ENCODE measurements around the gene ZSCAN21.

ZSCAN21 gene

DNA sequence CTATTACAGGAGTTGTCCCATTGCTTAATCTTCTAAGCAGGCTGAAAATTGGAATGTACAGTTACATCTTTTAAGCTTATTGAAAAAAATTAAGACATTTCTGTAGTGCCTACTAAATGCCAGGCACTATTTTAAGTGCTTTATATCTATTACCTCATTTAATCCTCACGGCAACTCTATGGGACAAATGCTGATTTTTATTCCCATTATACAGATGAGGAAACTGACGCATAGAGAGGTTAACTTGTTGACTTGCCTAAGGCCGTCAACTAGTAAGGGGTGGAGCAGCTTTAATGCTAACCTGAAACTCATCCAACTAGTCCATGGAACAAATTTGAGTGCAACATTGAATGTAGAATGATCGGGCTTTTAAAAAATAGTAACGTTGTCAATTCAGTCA lies 31.7 kb upstream of the ZSCAN21 start:
- no peak for TF ChIP-seq CTCF (IDR thresholded peaks at IDR 0.05; ENCODE audit: insufficient read depth, low read depth, low read length, missing control alignments)

GRCh38 chr7:100019908-100020307 lies 29.7 kb upstream of the ZSCAN21 start:
- TF ChIP-seq CTCF (IDR thresholded peaks at IDR 0.05; ENCODE audit: insufficient read depth, low read depth, low read length, missing control alignments): no peak
- no peak for DNase-seq (ENCODE audit: low read depth)
- H3K4me3 ChIP-seq (ENCODE audit: low read length): no peak overlapping the region

More for the DNA sequence above, 31.7 kb upstream of the ZSCAN21 start:
- no peak for DNase-seq (ENCODE audit: low read depth)
- no peak overlapping the region for H3K4me3 ChIP-seq (ENCODE audit: low read length)

- H3K4me3 ChIP-seq (ENCODE audit: low read length): no peak overlapping the region
- no peak for DNase-seq (ENCODE audit: low read depth)
- TF ChIP-seq CTCF (IDR thresholded peaks at IDR 0.05; ENCODE audit: insufficient read depth, low read depth, low read length, missing control alignments): no peak
Measured at GRCh38 chr7:100021297-100021696, 28.3 kb upstream of the ZSCAN21 start.

- H3K4me3 ChIP-seq (ENCODE audit: low read length): no peak overlapping the region
- DNase-seq (ENCODE audit: low read depth): peak; percentile 88
- no peak for TF ChIP-seq CTCF (IDR thresholded peaks at IDR 0.05; ENCODE audit: insufficient read depth, low read depth, low read length, missing control alignments)
Measured at GRCh38 chr7:100022621-100023020, 27.0 kb upstream of the ZSCAN21 start.

GRCh38 chr7:100023526-100023925 lies 26.0 kb upstream of the ZSCAN21 start:
- DNase-seq (ENCODE audit: low read depth): no peak
- no peak for TF ChIP-seq CTCF (IDR thresholded peaks at IDR 0.05; ENCODE audit: insufficient read depth, low read depth, low read length, missing control alignments)
- no peak overlapping the region for H3K4me3 ChIP-seq (ENCODE audit: low read length)

GRCh38 chr7:100024020-100024619 lies 25.5 kb upstream of the ZSCAN21 start:
- H3K4me3 ChIP-seq (ENCODE audit: low read length): no peak overlapping the region
- TF ChIP-seq CTCF (IDR thresholded peaks at IDR 0.05; ENCODE audit: insufficient read depth, low read depth, low read length, missing control alignments): no peak
- no peak for DNase-seq (ENCODE audit: low read depth)

DNA sequence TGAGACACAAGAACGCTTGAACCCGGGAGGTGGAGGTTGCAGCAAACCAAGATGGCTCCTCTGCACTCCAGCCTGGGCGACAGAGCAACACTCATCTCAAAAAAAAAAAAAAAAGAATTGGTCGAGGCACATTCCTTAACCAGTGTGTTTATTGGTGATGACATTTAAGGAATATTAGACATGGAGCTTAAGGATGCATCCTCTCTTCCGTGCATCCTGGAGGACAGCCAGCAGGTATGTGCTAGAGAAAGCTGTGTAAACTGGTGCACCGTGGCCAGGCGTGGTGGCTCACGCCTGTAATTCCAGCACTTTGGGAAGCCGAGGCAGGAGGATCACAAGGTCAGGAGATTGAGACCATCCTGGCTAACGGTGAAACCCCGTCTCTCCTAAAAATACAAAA lies 22.4 kb upstream of the ZSCAN21 start:
- H3K4me3 ChIP-seq (ENCODE audit: low read length): no peak overlapping the region
- no peak for TF ChIP-seq CTCF (IDR thresholded peaks at IDR 0.05; ENCODE audit: insufficient read depth, low read depth, low read length, missing control alignments)
- no peak for DNase-seq (ENCODE audit: low read depth)
